HL-60 (cell line): ENCODE data around the gene TBC1D17.

Source experiments
- CTCF ChIP-seq: IDR thresholded peaks from one replicate; pipeline ENCODE4 v1.5.1; 2011; ENCODE audit warnings: low read length, control low read depth, inconsistent platforms; ENCODE audit not compliant: insufficient read depth
- POLR2AphosphoS5 ChIP-seq: IDR thresholded peaks from 2 replicates; pipeline ENCODE4 v1.6.1; 2012; ENCODE audit warnings: low read depth
- REST ChIP-seq: IDR thresholded peaks from 2 replicates; pipeline ENCODE4 v1.6.1; 2012; ENCODE audit warnings: low read depth; ENCODE audit not compliant: insufficient replicate concordance

- TF ChIP-seq POLR2AphosphoS5 (no peak), CTCF (no peak), REST (no peak)
These were observed 41.1 kb upstream of the TBC1D17 start for GRCh38 chr19:49836176-49837008.
